Neuronal stem cell (in vitro differentiated cells): ENCODE measurements around the gene PDYN.

Experiments used
- DNase-seq: peaks from one replicate; pipeline ENCODE4 v3.0.0-alpha.2; 2013; ENCODE audit warnings: low spot score
- H2AFZ ChIP-seq: one replicate; pipeline ENCODE4 v1.6.1; 2013; ENCODE audit warnings: mild to moderate bottlenecking, low read length, inconsistent platforms
- H2AK5ac ChIP-seq: 2 replicates; pipeline ENCODE4 v1.6.1; 2013; ENCODE audit warnings: low read depth, mild to moderate bottlenecking, inconsistent platforms, low read length, moderate library complexity, mixed read lengths
- H2BK120ac ChIP-seq: 2 replicates; pipeline ENCODE4 v1.6.1; 2013; ENCODE audit warnings: low read depth, mild to moderate bottlenecking, inconsistent platforms, low read length, moderate library complexity, mixed read lengths
- H2BK12ac ChIP-seq: one replicate; pipeline ENCODE4 v1.6.1; 2013; ENCODE audit warnings: low read length, inconsistent platforms
- H2BK15ac ChIP-seq: 2 replicates; pipeline ENCODE4 v1.6.1; 2013; ENCODE audit warnings: mild to moderate bottlenecking, low read length, inconsistent platforms, mixed read lengths
- H2BK5ac ChIP-seq: one replicate; pipeline ENCODE4 v1.6.1; 2013; ENCODE audit warnings: inconsistent platforms, mild to moderate bottlenecking, low read length, moderate library complexity
- H3K14ac ChIP-seq: one replicate; pipeline ENCODE4 v1.6.1; 2013; ENCODE audit warnings: low read length, inconsistent platforms
- H3K18ac ChIP-seq: 2 replicates; pipeline ENCODE4 v1.6.1; 2013; ENCODE audit warnings: low read length, inconsistent platforms
- H3K23ac ChIP-seq: 2 replicates; pipeline ENCODE4 v1.6.1; 2013; ENCODE audit warnings: low read depth, mild to moderate bottlenecking, mixed read lengths, low read length, inconsistent platforms; ENCODE audit not compliant: poor library complexity
- H3K27ac ChIP-seq: replicated peaks from 3 replicates; pipeline ENCODE4 v1.5.1; 2013; ENCODE audit warnings: low read length, inconsistent platforms
- H3K27me3 ChIP-seq, 3 experiments: 2 replicates each; pipeline ENCODE4 v1.6.1; 2013; ENCODE audit warnings: low read length in 3 of 3, mild to moderate bottlenecking in 2 of 3, inconsistent platforms in 1 of 3, low read depth in 1 of 3, mixed read lengths in 1 of 3, moderate library complexity in 1 of 3; ENCODE audit not compliant: control insufficient read depth in 3 of 3, insufficient read depth in 3 of 3
- H3K36me3 ChIP-seq, 2 donors: replicated peaks in 1 of 2; 2 replicates each; pipeline ENCODE4 v1.6.1; 2013; ENCODE audit warnings: low read length in 2 of 2; ENCODE audit not compliant: control insufficient read depth in 2 of 2, insufficient read depth in 2 of 2
- H3K4ac ChIP-seq: 2 replicates; pipeline ENCODE4 v1.6.1; 2013; ENCODE audit warnings: inconsistent platforms, mild to moderate bottlenecking, low read length, moderate library complexity
- H3K4me1 ChIP-seq, 2 donors: 1 replicate in 1 of 2; 2 replicates in 1 of 2; pipeline ENCODE4 v1.6.1; 2013; ENCODE audit warnings: low read length in 2 of 2, low read depth in 1 of 2; ENCODE audit not compliant: control insufficient read depth in 2 of 2, insufficient read depth in 1 of 2
- H3K4me2 ChIP-seq: one replicate; pipeline ENCODE4 v1.6.1; 2013; ENCODE audit warnings: mild to moderate bottlenecking, low read length, inconsistent platforms; ENCODE audit not compliant: insufficient read depth, poor library complexity, severe bottlenecking
- H3K4me3 ChIP-seq, 2 donors: 2 replicates each; pipeline ENCODE4 v1.5.1; 2013; ENCODE audit warnings: low read length in 2 of 2, mild to moderate bottlenecking in 2 of 2, inconsistent platforms in 1 of 2, moderate library complexity in 1 of 2
- H3K79me1 ChIP-seq: one replicate; pipeline ENCODE4 v1.6.1; 2013; ENCODE audit warnings: low read depth, mild to moderate bottlenecking, inconsistent platforms, low read length, moderate library complexity
- H3K9ac ChIP-seq: one replicate; pipeline ENCODE4 v1.6.1; 2013; ENCODE audit warnings: mild to moderate bottlenecking, low read depth, low read length, inconsistent platforms; ENCODE audit not compliant: poor library complexity
- H3K9me3 ChIP-seq, 2 donors: replicated peaks in 1 of 2; 2 replicates each; pipeline versions ENCODE3 to v1.6.1; 2013; ENCODE audit warnings: low read length in 2 of 2, mild to moderate bottlenecking in 2 of 2, inconsistent platforms in 1 of 2, low read depth in 1 of 2, mixed read lengths in 1 of 2, moderate library complexity in 1 of 2; ENCODE audit not compliant: control insufficient read depth in 2 of 2, insufficient read depth in 1 of 2
- H4K8ac ChIP-seq: one replicate; pipeline ENCODE4 v1.6.1; 2013; ENCODE audit warnings: low read depth, mild to moderate bottlenecking, inconsistent platforms, low read length, moderate library complexity
- H4K91ac ChIP-seq: one replicate; pipeline ENCODE4 v1.6.1; 2013; ENCODE audit warnings: low read length, low read depth, mild to moderate bottlenecking, inconsistent platforms; ENCODE audit not compliant: poor library complexity
- WGBS, 2 donors: extraction: QIAGEN DNeasy Blood & Tissue Kit; methylation state at CpG; one replicate each; pipeline ENCODE4 v1.1.7; 2013; ENCODE audit warnings: missing lambda C conversion rate in 2 of 2, mixed read lengths in 1 of 2; ENCODE audit not compliant: insufficient read length in 2 of 2, insufficient replicate concordance in 1 of 2; ENCODE audit errors: extremely low coverage in 2 of 2; 5-methylcytosine and 5-hydroxymethylcytosine counted together

The PDYN gene

DNA sequence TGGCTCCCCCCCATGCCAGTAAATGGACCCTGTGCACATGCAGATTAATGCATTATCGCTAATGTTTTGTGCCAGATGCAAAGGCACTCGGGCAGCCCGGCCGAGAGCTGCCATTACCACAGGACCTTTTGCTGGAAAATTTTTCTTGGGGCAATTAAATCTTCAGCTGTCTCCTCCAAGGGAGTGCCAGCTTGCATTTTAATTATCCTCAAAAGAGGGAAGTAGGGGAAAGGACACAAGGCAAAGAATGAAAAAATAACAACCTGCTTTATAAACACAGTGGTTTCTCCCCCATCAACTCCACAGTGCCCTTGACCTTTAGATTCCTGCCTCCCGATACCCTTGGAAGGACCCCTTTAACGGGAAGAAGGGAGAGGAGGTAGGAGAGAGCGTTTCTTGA lies 48.2 kb downstream of the PDYN start:
- Histone ChIP-seq H3K18ac (no peak overlapping the region), H3K9me3 (no peaks in the 10 kb centered on the region), H3K4me3 (no peak overlapping the region), H2BK120ac (no peak overlapping the region), H3K4me1 (peaks cover 7 to 13% of the 10 kb centered on the region in 2 donors), H3K4ac (no peak overlapping the region), H2BK12ac (no peak overlapping the region), H2AK5ac (no peak overlapping the region), H2AFZ (no peak overlapping the region), H3K27me3 (peaks cover 0 to 71% (median 7%) of the 10 kb centered on the region in 3 experiments), H4K91ac (no peak overlapping the region), H2BK5ac (no peak overlapping the region), H3K23ac (no peak overlapping the region), H3K14ac (no peak overlapping the region), H3K27ac (no peak overlapping the region), H3K9ac (no peak overlapping the region), H2BK15ac (no peak overlapping the region), H3K79me1 (no peaks in the 10 kb centered on the region), H3K36me3 (no peaks in the 10 kb centered on the region), H3K4me2 (no peak overlapping the region), H4K8ac (no peak overlapping the region)
- no peak for DNase-seq
- no CpG with 5 or more reads among the region's 7 CpGs for WGBS, 2 donors

DNA sequence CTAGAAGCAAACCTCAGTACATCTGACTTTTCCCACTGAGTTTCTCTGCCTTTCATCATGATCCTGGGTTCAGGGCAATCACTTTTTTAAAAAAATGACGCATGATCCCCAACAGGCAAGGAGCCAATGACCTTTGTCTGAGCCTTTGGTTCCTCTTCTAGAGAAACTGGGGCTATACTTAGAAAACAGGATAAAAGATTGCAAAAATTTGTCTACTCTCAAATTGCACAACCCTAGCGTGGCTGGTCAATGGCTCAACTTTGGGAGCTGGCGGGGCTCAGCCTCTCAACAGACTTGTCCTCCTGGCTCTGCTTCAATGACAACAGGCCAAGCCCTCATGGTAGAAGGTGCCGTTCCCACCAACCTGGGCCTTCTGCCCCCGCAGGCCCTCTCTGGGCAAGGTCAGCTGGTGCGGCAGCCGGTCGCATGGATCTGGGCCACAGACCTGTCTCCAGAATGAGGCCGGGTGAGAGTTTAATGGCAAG lies 48.7 kb downstream of the PDYN start:
- Histone ChIP-seq H2AFZ (no peak overlapping the region), H3K36me3 (no peaks in the 10 kb centered on the region), H2BK120ac (no peak overlapping the region), H2BK5ac (no peak overlapping the region), H2BK15ac (no peak overlapping the region), H3K4me3 (no peak overlapping the region), H3K18ac (no peak overlapping the region), H3K4ac (no peak overlapping the region), H2AK5ac (no peak overlapping the region), H3K9ac (no peak overlapping the region), H3K23ac (no peak overlapping the region), H3K4me2 (no peak overlapping the region), H3K4me1 (peaks cover 7 to 12% of the 10 kb centered on the region in 2 donors), H3K27ac (no peak overlapping the region), H2BK12ac (no peak overlapping the region), H3K9me3 (no peaks in the 10 kb centered on the region), H3K27me3 (peaks cover 0 to 71% (median 7%) of the 10 kb centered on the region in 3 experiments), H3K79me1 (no peaks in the 10 kb centered on the region), H4K8ac (no peak overlapping the region), H4K91ac (no peak overlapping the region), H3K14ac (no peak overlapping the region)
- DNase-seq = no peak
- WGBS, 2 donors = no CpG with 5 or more reads among the region's 9 CpGs

DNA sequence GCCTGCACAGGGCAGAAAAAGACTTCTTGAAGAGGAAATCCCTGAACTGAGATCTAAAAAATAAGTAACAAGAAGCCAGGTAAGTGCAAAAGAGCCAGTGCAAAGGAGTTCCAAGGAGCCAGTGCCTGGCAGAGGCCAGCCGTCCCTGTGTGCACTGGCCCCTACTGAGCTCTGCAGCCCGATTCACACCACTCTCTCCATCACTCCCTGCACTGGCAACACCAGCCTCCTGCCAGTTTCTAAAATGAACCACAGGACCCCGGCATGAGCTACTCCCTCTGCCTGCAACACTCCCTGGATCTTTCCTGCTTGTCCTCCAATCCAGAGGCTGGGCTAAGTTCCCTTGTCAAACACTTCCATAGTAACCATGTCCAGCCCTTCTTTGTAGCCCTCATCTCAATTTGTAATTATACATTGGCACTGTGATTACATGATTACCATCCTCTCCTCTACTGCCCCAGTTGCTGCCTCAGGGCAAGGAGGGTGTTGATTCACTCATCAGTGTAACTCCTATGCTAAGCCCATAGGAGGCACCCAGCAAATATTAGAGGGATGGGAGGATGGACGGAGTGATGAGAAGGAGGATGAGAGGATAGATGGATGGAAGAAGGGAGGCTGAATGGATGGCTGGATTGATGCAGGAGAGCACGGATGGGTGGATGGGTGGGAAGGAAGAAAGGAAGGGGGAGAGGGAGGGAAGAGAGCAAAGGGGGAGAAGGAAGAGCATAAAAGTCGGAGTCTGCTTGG lies 49.3 kb downstream of the PDYN start:
- DNase-seq = no peak
- no peak overlapping the region for H3K4ac ChIP-seq
- no peaks in the 10 kb centered on the region for H3K79me1 ChIP-seq
- no peak overlapping the region for H3K4me3 ChIP-seq
- H3K18ac ChIP-seq = no peak overlapping the region
- H3K9ac ChIP-seq = no peak overlapping the region
- no peak overlapping the region for H3K23ac ChIP-seq
- peaks cover 7 to 11% of the 10 kb centered on the region in 2 donors for H3K4me1 ChIP-seq
- H3K14ac ChIP-seq = no peak overlapping the region
- H2BK12ac ChIP-seq = no peak overlapping the region
- no peak overlapping the region for H2BK15ac ChIP-seq
- no peaks in the 10 kb centered on the region for H3K9me3 ChIP-seq
- H3K4me2 ChIP-seq = no peak overlapping the region
- H2BK120ac ChIP-seq = no peak overlapping the region
- no peaks in the 10 kb centered on the region for H3K36me3 ChIP-seq
- 100% methylated on average over 1 of the region's 6 CpGs; no CpG with 5 or more reads in 1 of the 2 donors for whole genome bisulfite sequencing, 2 donors
- no peak overlapping the region for H2AK5ac ChIP-seq
- H4K91ac ChIP-seq = no peak overlapping the region
- no peak overlapping the region for H2AFZ ChIP-seq
- no peak overlapping the region for H3K27ac ChIP-seq
- no peak overlapping the region for H2BK5ac ChIP-seq
- no peak overlapping the region for H4K8ac ChIP-seq
- H3K27me3 ChIP-seq = peaks cover 0 to 66% (median 7%) of the 10 kb centered on the region in 3 experiments

DNA sequence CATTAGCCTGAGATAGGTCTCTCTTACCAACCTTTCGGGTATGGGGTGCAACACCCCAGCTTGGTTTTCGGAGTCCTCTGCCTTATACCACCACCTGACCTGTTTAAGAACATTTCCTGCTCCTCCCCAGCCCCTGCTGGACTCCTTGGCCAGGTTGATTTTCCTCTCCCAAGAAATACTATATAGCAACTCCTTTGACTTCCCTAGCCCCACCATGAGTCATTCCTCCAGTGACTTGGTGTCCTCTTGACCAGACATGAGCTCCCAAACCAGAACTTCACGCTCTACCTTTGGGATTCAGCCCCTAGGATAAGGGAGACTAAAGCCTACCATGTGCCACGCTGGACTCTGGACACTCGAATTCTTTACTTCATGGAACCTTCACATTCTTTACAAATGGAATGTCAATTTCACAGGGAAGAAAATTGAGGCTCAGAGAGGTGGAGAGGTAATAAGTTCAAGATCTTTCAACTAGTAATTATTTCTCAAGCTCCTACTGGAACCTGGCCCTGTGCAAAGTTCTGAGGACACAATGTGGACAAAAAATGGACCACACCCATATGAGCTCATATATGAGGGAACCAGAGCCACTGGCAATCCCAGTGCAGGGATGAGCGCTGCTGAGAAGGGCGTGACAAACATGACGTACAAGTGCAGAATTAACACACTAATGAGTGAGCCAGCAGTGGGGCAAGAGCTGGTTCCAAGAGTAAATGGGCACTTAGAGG lies 50.4 kb downstream of the PDYN start:
- Histone ChIP-seq H3K9me3 (no peaks in the 10 kb centered on the region), H3K79me1 (no peaks in the 10 kb centered on the region), H2BK120ac (no peak overlapping the region), H3K4me1 (peaks cover 7 to 11% of the 10 kb centered on the region in 2 donors), H2AFZ (no peak overlapping the region), H3K14ac (no peak overlapping the region), H3K9ac (no peak overlapping the region), H3K27me3 (peaks cover 0 to 57% (median 7%) of the 10 kb centered on the region in 3 experiments), H3K4ac (no peak overlapping the region), H3K27ac (no peak overlapping the region), H2BK5ac (no peak overlapping the region), H2BK15ac (no peak overlapping the region), H2BK12ac (no peak overlapping the region), H4K8ac (no peak overlapping the region), H4K91ac (no peak overlapping the region), H3K4me3 (no peak overlapping the region), H3K36me3 (no peaks in the 10 kb centered on the region), H3K18ac (no peak overlapping the region), H3K4me2 (no peak overlapping the region), H2AK5ac (no peak overlapping the region), H3K23ac (no peak overlapping the region)
- WGBS, 2 donors = no CpG with 5 or more reads among the region's 8 CpGs
- DNase-seq = no peak
